HEK293 (cell line): ENCODE measurements around the gene LIN37.

ENCODE experiments used
- KLF7 ChIP-seq: fragments of 450-650 bp; formaldehyde crosslinking; IDR thresholded peaks from 2 replicates; pipeline ENCODE4 v1.5.1; 2016; ENCODE audit warnings: missing biosample characterization, missing genetic modification characterization, borderline replicate concordance
- ZNF37A ChIP-seq: fragments of 450-650 bp; IDR thresholded peaks from 2 replicates; pipeline ENCODE4 v1.5.1; 2018; ENCODE audit warnings: missing biosample characterization, missing genetic modification characterization

DNA sequence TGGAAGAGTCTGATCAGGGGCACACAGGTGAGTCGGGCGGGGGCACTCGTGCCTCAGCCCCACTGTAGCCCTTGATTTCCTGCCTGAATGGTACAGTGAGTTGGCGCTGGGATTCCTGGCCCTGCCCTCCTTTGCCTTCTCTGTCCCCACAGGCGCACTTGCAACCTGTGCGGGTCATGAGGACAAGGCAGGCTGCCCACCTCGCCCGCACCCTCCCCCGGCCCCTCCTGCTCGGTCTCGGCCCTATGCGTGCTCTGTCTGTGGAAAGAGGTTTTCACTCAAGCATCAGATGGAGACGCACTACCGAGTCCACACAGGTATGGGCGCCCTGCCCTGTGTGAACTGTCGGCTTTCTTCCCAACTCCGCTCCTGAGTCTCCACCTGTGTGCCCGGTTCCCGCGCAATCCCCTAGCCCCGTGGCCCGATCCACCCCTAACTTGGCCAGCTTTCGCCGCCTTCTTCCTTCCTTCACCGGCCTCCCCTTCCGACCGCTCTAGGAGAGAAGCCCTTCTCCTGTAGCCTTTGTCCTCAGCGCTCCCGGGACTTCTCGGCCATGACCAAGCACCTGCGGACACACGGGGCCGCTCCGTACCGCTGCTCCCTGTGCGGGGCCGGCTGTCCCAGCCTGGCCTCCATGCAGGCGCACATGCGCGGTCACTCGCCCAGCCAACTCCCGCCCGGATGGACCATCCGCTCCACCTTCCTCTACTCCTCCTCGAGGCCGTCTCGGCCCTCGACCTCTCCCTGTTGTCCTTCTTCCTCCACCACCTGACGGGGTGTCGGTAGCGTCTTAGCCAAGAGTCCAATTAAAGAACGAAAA lies 32.2 kb upstream of the LIN37 start:
- TF ChIP-seq ZNF37A (tag by site-specific recombination) (no peak), KLF7 (tag by site-specific recombination) (no peak)
